HG03521 (cell line): ENCODE data around the gene SCUBE2.

Experiments used
- ATAC-seq: cut with Tn5 transposase; IDR thresholded peaks from one replicate; pipeline ENCODE4 v1.9.1; 2021; ENCODE audit warnings: mild to moderate bottlenecking, moderate library complexity; ENCODE audit not compliant: unreplicated experiment

Gene SCUBE2

DNA sequence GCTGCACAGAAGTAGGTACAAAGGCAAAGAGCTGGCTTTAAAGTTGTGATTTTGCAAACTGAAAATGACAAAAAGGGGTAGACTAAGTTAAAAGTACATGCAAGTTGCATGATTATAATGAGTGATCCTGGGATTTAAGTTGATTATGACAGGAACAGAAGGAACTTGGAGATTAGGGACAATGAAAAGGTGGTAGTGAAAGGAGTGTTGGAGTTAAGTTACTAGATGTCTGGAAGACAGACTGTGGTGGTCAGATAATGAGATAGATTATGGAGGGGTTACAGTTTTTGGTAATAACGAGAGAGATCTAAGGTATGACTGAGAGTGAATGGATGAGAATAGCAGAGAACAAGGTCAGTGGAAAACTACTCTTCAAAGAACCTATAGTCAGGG, 119.5 kb downstream of the SCUBE2 start:
- no peak for ATAC-seq

DNA sequence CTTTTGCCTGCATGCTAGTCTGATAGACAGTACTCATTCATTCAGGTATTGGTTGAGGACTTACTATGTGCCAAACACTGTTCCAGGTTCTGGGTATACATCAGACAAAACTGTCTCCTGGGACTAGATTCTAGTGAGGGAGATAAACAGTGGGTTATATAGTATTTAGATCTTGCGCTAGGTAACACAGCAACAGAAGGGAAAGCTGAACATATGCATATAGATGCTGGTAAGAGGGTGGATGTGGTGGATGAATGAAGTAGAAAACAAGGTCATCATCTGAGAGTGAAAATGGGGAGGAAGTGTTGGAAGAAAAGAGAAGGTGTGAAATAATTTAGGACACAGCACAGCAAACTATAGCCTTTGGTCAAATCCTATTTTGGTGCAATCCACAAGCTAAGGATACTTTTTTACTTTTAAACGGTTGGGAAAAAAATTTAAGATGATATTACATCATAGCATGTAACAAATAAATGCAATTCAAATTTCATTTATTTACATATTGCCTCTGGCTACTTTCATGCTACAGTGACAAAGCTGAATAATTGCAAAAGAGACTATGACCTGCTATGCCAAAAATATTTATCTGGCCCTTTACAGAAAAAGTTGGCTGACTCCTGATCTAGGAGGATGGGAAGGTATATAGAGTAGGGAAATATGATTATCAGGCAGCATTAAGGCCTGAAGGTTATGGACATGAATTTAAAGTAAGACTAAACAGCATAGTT, 120.0 kb downstream of the SCUBE2 start:
- no peak for ATAC-seq
